ENCODE results near the gene SCGN.

Gene SCGN, protein sequence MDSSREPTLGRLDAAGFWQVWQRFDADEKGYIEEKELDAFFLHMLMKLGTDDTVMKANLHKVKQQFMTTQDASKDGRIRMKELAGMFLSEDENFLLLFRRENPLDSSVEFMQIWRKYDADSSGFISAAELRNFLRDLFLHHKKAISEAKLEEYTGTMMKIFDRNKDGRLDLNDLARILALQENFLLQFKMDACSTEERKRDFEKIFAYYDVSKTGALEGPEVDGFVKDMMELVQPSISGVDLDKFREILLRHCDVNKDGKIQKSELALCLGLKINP

DNA sequence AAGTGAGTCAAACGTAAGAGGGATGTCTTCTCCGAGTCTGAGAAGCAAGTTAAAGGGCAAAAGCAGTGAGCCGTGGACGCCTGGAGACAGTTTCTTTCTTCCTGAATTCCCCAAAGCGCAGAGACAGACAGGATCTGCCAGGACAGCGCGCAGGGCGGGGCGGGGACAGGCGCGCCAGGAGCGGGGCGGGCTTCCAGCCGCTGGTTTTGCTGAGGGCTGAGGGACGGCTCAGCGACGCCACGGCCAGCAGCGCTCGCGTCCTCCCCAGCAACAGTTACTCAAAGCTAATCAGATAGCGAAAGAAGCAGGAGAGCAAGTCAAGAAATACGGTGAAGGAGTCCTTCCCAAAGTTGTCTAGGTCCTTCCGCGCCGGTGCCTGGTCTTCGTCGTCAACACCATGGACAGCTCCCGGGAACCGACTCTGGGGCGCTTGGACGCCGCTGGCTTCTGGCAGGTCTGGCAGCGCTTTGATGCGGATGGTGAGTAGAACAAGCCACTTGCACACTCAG, at the start of gene SCGN:
Gene SCGN (plus strand): TSS at position 209 of the 509 bp plus-strand sequence. CDS start 189 bp downstream, at position 398.
- peak; percentile 10 for DNase-seq (ENCODE audit: low read depth, low spot score)

GRCh38 chr6:25602674-25602982, 49.4 kb upstream of the SCGN start:
- no peak for DNase-seq (ENCODE audit: low read depth, low spot score)

- DNase-seq (ENCODE audit: low read depth, low spot score): no peak
These were observed 48.8 kb upstream of the SCGN start for GRCh38 chr6:25603251-25603650.

GRCh38 chr6:25606151-25606550, 45.9 kb upstream of the SCGN start:
- no peak for DNase-seq (ENCODE audit: low read depth, low spot score)

DNA sequence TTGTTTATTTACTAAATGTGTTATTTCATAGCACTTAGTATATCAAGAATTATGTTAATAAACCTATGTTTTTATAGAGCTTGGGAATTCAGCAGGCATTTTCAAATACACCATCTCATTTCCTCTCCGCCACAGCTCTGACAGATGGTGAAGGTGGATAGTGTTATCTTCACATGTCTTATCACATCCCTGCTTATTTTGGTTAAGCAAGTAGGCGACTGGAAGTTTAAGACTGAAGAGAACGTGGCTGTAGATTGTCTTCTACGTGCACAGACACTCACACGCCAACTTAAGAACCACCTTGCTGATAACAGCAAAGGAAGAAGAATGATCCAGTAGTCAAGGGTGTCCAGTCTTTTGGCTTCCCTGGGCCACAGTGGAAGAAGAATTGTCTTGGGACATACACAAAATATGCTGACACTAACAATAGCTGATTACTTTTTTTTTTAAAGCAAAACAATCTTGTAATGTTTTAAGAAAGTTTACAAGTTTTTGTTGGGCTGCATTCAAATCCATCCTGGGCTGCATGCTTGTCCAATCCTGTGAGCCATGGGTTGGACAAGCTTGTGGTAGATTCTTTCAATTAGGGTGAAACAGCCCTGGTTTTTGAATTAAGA, 43.3 kb upstream of the SCGN start:
- no peak for DNase-seq (ENCODE audit: low read depth, low spot score)

DNA sequence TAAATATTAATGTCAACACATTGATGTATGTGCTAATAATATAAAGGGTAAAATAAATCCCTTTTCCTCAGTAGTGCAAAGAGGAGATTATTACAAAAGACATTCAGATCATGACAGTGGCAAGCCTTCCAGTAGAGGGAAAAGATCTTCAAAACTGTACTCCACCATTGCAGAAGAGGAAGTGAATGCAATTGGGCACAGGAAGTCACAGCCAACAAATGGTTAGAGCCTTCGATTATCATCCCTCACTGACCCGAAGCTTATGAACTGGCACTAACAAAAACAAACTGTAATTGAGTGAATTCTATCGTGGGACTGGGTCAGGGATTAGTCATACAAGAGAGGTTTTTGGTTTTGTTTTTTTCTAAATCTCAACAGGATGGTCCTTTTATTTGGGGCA, 39.3 kb upstream of the SCGN start:
- no peak for DNase-seq (ENCODE audit: low read depth, low spot score)

- no peak for DNase-seq (ENCODE audit: low read depth, low spot score)
These were observed 38.6 kb upstream of the SCGN start for GRCh38 chr6:25613415-25613814.

DNA sequence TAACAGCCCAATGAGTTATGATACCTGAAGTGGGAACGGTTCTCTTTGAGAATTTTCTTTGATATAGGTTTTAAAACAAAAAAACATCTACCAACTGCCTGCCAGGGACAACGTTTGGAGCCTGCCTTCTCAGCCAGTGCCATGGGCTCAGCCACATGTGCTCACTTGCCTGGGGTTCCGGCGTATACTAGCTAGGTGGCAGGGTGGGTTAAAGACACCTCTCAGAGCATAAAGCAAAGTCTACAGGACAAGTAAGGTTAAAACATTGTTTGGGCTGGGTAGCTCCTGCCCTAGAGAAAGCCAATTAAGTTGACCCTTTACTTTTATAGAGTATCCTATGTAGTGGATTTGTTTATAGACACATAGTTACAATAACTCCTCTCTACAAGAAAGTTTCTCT, 38.0 kb upstream of the SCGN start:
- DNase-seq (ENCODE audit: low read depth, low spot score): no peak

- DNase-seq (ENCODE audit: low read depth, low spot score): no peak
These were observed 36.5 kb upstream of the SCGN start for GRCh38 chr6:25615471-25615870.

DNA sequence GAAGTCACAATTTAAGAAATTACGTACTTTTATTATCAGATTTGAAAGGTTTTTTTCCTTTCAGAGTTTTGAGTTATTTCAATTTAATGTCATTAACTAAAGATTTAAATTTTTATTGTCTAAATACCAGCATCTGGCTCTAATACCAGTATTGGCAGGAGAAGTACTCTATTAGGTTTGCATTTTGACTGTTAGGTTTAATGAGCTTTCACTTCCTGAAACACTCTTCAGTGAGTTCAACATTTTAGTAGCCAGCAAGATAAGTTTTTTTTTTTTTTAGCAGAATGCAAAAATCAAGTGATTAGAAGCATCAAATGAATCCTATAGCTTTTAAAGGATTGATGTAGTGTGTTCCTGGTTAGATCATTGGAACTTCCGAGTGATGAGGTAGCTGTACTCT, 34.0 kb upstream of the SCGN start:
- DNase-seq (ENCODE audit: low read depth, low spot score): no peak

GRCh38 chr6:25619217-25619616, 32.8 kb upstream of the SCGN start:
- no peak for DNase-seq (ENCODE audit: low read depth, low spot score)

- DNase-seq (ENCODE audit: low read depth, low spot score): no peak
These were observed 31.6 kb upstream of the SCGN start for GRCh38 chr6:25620391-25620790.

DNA sequence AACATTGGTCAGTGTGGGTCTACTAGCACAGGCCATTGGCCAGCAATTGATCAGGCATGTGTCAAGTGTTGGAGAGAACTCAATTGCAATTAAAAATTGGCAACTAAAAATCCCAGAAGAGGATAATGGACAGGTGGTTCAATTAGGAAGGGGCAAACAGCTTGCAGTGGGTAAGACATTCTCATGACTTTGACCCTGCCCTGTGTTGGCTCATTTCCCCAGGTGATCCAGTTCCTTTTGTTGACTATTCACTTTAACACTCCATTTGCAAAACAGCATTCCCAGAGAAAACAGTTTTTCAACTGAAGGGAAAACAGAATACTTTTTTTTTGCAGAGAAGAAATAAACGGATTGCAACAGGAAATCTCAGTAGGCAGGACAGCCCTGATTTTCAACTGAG, 28.9 kb upstream of the SCGN start:
- DNase-seq (ENCODE audit: low read depth, low spot score): no peak

DNA sequence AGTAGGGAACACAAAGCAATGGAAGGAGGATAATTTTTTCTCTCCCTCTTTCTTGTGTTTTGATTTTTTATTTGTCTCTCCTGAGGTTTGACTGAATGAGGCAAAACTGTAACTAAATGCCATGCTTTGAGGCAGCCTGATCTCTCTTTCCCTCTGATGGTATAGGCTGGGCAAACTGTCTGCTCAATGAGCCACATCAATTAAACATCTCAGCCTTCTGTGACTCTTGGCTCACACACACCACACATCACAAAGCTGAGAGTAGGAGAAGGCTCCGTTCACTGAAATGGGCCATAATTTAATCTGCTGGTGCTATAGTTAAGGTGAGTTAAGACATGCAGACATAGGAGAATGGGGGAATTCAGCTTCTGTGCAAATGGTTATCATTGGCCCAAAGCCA, 28.1 kb upstream of the SCGN start:
- DNase-seq (ENCODE audit: low read depth, low spot score): no peak

DNA sequence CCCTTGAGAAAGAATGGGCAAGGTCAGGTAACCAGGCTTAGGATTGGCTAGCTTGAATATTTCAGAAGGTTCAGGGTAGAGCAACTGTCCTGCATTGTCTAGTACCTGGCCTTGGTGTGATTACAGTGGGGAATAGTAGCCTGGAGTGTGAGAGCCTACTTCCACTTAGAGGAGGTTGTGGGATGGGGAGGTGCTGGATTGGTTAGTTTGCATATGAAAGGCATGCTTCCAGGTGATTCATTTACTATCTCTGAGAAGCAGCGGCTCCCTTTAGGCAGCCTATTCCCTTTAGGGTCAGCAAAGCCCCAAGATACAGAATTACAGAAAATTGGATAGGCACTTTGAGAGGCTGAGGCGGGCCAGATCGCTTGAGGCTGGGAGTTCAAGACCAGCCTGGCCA, 25.0 kb upstream of the SCGN start:
- DNase-seq (ENCODE audit: low read depth, low spot score): no peak

DNA sequence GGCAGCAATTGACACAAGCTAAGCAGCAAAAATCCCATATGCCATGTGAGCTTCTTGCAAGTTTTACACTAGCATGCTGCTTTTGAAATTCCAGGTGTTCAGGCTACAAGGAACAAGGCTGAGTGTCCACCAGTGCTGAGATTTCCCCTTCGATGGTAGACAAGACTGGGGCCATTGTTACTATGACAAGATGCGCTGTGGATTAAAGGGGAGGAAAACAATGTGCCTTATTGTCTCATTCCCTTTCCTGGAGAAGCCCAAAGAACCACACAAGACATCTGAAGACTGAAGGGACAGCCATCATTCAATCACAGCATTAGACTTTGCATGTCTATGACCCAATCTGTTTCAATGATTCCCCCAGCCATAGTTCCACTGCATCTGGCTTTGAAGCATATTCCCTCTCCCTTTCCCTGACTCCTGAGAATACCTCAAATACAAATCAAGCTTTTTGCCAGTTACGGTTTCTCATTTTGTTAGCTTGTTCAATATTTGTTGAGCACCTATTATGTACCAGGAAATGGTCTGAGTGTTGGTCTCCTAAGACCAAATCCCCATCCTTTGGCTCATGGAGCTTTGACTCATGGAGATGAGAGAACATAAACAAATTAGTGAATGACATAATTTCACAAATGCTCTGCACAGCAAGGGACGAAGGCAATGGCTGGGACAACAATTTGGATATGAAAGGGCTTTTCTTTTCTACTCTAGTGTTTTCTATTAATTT, 23.4 kb upstream of the SCGN start:
- DNase-seq (ENCODE audit: low read depth, low spot score): no peak

DNA sequence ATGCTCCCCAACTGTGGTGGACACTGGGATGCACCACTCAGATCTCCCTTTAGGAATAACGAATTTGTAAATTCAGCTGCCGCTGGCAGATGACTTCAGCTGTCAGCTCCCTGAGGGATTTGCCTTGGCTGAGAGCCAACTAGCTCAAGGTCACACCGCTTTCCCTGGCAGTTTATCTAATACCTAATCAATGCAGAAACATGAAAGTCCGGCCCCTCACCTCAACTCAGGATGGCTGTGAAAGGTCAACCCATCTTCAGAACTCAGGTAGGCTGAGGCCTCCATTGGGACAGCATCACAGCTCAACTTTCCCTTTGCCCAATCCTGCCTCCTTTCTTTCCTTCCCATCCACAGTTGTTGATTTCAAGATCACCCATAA, 22.8 kb upstream of the SCGN start:
- no peak for DNase-seq (ENCODE audit: low read depth, low spot score)

- DNase-seq (ENCODE audit: low read depth, low spot score): no peak
These were observed 21.3 kb upstream of the SCGN start for GRCh38 chr6:25630508-25631278.

DNA sequence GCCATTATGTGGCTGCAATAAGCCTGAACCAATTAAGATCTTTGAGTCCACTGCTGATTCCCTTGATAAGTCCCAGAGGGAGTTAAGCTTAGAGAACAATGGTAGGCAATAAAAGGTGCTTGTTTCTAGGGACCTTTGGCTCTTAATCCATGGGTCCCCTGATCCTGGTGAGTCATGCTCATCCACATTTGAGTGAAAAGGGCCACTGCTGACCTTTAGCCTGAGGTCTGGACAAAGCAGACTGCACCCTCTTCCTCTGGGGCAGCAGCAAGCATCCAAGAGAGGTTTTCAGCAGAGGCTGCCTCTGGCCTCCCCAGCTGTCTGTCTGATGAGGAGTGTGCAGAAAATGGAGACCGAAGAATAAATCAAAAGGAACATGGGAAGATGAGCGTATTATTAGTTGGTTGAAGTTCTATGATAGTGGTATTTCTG, 16.1 kb upstream of the SCGN start:
- no peak for DNase-seq (ENCODE audit: low read depth, low spot score)

- DNase-seq (ENCODE audit: low read depth, low spot score): no peak
These were observed 14.8 kb upstream of the SCGN start for GRCh38 chr6:25637211-25637610.

DNA sequence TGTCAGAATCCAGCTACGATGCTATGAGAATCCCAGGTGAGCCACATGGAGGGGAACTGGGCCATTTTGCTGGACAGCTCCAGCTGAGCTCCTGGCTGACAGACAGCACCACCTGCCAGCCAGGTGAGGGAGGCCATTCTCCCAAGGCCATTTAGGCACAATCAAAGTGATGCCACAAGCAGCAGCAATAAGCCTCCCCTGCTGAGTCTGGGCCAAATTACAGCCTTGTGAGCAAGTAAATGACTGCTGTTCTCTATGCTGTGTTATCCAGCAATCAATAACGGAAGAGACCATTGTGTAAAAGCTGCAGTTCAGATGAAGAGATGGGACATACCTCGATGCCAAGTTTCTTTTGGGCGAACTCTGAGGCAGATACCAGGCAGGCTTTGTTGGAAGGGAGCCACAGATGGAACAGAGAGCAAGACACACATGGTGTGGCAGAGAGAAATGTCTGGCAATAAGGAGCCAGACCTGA, 14.0 kb upstream of the SCGN start:
- no peak for DNase-seq (ENCODE audit: low read depth, low spot score)

DNA sequence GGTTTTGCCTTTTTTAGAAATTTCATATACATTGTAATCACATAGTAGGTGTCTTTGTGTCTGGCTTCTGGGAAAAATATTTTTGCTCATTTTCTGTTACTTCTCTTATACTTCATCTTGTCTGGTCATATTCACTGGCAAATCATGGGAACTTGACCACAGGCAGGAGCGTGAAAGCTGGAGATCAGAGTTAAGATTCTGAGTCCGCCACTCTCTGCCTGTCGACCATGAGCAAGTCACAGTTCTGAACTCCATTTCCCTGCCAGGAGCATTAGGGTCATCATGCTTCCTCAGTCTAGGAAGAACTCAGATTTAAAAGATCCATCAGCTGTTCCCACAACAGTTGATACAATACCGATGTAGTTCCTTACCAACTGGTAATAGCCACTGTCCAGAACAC, 12.4 kb upstream of the SCGN start:
- no peak for DNase-seq (ENCODE audit: low read depth, low spot score)
